ENCODE results near the gene CD226.
"Not testable (repeated sequence)": the region's sequence is repeated elsewhere in the genome, so short reads cannot be mapped to it uniquely, and the experiment has no call there.

The CD226 gene

DNA sequence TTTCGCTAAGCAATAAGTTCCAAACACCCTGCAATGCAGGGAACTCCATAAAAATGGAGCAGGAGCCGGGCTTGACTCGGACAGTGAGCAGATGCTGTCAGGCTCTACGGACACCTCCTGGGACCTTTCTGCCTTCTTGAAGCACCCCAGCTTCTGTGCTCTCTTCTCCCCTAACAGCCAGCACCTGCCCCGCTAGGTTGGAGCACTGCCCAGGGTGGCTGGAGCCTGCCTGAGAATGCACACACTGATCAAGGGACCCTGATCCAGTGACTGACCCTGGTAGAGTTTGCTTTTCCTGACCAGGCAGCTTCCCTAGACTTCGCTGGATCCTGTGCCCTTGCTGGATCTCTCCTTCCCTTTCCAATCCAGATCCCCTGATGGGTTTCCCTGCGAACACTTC is 40.9 kb downstream of the CD226 start:
- no peak for DNase-seq

DNA sequence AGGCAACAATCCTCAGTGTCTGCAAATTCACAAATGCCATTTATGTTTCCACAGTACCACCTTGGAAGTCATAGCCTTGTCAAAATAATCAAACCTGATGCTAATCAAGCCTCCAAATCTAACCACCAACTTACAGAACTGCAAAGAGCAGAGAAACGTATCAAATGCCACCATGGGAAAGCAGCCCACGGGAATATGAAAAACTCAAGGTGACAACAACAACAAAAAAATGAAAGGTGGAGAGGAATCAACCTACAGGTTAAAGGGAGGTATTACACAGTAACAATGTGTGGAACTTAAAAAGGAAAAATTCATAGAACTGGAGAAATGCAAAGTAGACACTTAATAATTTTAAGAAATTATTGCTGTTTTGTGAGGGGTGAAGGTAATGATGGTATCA is 46.7 kb downstream of the CD226 start:
- DNase-seq, result no peak

DNA sequence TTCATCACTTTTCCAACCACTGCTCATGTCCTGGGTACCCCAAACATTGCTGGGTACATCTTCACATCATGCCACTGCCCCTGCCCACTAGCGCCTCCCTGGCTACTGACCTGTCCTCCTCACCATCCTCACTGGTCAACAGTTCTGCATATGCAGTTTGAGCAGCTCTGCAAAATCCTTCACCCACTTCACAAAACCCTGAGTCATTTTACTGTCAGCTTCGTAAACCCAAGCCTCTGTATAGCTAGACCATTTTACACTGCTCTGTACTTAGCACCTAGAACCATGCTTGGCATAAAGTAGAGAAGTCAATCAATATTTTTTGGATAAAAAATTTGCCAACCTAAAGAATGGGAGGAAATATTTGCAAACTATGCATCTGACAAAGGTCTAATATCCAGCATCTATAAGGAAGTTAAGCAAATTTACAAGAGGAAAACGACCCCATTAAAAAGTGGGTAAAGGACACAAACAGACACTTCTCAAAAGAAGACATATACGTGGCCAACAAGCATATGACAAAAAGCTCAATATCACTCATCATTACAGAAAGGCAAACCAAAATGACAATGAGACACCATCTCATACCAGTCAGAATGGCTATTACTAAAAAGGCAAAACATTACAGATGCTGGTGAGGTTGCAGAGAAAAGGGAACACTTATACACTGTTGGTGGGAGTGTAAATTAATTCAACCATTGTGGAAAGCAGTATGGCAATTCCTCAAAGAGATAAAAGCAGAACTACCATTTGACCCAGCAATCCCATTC is 48.3 kb downstream of the CD226 start:
- DNase-seq, result not testable (repeated sequence)

DNA sequence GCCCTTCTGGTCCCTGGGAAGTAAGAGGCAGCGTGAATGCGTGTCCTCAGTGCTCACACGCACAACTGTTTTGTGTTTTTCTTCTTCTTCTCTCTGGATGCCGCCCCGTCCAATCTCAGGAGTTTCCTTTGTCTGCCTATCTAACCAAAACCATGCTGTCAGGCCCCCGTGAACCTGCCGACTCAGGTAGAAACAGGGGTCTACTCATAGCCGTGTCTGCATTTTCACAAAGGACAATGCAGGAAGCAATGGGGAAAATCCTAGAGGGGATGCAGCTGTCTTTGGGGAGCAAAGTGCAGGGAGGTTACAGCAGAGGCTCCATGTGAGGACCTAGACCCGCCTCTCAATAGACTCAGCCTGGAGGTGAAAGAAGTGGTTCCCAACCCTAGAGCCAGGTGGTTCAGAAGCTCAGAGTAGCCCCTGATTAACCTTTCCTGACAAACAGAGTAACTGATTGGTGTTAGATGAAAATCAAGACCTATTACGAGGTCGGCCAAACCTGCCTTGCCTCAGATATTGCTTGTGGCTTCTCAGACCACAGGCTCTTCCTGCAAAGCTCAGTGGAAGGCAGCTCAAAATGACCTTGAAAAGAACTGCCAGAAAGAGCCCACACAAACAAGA is 49.3 kb downstream of the CD226 start:
- DNase-seq, result peak in 1 of 2 donors; percentile 50

DNA sequence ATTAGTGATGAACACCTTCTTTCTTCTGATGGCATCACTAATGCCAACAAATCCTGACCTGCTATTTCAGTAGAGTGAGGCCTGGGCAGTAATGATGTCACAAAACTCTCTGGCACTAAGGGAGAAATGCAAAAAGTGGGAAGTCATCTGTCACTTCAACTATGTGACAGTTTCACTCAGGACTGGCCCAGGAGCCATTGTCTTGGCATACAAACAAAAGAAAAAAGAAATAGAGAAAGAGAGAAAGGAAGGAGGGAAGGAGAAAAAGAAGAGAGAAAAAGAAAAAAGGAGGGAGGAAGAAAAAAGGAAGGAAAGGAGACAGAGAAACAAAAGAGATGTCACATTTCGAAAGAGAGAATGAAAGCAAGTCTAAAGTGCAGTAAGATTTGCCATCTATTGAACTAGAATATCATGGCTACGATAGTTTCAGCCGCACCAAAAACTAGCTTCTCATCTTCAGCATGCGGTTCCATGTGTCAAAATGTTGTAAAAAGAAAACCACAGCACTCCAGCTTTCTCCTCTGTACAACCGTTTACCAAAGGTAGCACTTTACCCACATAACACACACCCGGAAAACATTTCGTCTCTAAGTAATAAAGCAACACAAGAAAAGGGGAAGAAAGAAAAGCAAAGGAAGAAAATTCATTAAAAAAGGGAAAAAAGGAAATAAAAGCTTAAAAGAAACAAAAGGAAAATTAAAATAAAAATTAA is 50.1 kb downstream of the CD226 start:
- DNase-seq, result peak; percentile 17 to 61

DNA sequence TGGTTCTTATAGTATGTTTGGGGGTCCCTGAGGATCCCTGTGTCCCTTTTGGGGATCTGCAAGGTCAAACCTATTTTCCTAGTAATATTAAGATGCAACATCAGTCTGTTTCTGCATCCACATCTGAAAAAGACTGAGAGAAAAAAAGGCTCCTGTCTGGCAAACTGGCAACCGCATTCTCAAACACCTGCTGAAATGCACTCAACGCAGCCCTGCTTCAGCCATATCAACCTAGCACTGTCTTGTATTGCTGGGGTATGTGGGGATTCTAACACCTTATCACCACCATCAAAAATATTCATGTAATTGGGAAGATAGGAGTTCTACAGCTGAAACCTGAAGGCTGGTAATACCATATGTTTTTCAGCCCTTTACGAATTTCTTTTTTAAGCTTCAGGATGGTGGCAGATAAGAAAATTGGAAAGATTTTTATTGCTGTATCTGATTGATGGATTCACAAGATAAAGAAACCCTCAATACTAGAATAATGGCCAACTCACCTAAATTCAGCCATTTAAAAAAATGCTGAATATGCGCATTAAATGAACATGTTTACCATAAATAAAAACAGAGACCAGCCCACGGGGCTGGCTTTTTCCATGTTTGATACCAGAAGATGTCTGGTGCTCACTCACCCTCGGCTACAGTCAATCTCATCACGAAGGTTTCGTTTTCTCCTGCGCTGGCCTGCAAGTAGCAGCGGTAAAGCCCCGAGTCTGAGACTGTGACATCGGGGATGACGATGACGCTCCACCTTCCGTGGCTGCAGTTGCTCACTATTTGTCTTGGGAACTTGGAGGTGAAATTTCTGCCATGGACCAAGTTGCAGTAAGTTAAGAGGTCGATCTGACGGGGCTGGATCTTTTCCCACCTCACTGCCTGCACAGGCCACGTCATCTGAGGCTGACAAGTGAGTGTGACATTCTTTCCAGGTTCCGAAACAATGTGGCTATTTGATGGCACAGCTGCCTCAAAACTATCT is 52.3 kb downstream of the CD226 start:
- peak; percentile 67 to 78 for DNase-seq

DNA sequence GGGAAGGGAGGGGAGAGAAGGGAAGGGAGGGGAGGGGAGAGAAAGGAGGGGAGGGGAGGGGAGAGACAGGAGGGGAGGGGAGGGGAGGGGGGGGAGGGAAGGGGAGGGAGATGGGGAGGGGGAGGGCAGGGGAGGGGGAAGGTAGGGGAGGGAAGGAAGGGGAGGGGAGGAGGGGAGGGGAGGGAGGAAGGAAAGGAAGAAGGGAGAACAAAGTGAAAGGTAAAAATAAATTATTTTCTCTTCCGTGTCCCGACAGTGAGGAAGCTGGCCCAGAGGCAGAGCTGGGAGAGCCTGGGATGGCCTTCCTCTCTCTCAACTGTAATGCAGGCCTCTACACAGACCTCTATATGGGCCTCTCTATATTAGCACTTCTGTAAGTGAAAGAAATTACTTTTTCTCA is 53.2 kb downstream of the CD226 start:
- no peak for DNase-seq

DNA sequence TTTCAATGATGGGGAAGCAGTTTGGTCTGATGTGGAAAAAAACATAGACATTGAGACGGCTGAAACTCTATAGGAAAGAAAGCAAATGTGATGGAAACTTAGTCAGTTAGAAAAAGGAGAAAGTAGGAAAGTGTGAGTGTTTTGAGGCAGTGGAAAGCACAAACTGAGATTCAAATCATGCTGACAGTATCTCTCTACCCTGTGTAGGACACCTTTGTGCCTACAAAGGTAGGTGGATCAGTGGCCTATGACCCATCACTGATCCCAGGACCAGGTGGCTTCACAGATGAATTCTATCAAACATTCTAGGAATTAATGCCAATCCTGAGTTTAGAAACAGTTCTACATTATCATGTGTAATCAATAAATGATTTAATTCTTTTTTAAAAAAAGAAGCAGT is 57.1 kb downstream of the CD226 start:
- no peak for DNase-seq

DNA sequence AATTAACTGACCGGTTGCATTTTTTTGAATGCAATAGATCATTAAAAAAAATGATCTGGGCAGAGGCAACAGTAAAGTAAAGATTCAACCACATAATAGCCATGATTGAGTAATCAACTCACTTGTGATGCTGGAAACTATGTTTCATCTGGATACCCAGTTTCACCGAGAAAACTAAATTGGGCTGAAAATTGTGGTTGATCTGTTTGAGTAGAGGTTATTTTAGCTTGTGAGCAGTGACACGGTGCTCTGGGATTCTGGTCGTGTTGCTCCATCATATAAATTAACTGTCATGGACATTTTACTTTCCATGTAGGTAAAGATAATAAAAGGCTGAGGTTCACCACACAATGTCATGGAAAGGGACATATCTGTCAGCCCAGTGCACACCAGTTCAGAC is 58.7 kb downstream of the CD226 start:
- no peak for DNase-seq

DNA sequence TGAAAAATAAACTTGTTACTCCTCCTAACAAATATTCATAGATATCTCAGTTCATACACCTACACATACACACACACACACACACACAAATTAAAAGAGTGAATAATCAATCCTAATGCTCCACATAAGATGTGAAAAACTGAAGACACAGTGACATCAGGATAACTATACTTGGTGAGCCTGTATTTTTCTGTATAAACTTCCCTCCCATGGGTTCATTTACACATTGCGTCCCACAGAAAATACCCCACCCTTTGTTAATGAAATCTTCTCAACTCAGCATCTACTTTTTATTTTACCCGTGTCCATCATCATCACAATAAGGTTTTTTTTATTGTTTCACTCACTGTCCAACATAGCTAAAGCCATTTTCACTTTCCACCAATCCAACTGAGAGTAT is 60.4 kb downstream of the CD226 start:
- no peak for DNase-seq

DNA sequence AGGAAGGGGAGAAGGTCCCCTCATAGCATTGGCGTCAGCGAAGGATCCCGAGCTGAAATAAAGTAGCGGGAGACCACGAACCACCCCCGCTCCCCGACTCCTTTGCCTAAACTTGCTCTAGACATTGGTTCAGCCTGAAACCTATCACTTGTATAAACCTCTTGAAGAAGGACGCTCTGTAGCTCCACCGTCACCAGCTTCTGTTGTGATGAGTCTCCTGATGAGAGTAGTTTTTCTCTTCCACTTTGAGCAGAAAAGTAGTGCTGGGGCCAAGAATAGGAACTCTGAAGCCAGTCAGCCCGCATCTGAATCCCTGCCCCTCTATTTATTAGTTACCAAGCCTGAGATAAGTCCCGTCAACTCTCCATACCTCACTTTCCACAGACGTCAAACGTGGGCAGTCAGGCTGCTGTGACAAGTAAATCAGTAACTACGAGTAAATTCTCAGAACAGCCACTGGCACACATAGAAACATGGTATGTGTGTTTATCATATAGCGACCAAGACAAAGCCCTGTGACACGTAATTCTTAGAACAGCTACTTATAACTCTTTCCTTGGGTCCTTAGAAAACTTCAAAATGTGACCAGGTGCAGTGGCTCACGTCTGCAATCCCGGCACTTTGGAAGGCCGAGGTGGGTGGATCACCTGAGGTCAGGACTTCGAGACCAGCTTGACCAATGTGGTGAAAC is 61.7 kb downstream of the CD226 start:
- DNase-seq, result peak; percentile 32 to 67

DNA sequence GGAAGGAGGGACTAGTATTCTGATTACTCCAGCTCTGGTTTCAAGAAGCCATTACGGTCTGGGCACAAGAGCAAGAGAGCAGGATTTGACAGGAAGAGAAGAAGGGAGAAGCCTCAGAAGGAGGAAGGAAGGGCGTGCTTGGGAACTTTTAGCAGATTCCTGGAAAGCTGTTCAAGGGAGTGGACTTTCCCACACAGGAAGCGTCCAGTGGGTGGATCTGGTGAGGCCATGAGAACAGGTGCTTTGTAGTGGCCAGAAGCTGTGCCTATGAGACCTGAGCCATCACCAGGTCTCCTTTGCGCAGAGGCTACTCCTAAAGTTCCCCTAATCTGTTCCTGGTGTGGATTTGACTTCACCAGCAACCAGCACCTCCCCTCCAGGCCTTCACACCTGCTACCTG is 62.3 kb downstream of the CD226 start:
- no peak for DNase-seq

DNA sequence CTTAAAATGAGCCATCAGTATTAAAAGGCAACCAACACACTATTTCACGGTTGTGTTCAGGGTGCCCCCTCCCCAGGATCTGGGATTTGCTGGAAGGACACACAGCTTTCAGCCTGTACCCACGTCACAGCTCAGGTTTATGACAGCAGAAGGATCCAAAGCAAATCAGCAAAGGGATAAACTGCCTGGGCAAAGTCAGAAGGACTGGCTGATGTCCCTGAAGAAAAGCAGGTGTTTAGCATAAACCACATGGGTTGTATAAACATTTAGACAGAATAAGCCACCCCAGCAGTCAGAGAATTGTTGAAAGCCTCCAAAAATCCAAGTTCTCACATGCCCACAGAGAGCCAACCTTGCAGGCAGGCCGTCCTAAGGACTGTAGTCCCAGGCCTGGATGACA is 63.9 kb downstream of the CD226 start:
- no peak for DNase-seq

DNA sequence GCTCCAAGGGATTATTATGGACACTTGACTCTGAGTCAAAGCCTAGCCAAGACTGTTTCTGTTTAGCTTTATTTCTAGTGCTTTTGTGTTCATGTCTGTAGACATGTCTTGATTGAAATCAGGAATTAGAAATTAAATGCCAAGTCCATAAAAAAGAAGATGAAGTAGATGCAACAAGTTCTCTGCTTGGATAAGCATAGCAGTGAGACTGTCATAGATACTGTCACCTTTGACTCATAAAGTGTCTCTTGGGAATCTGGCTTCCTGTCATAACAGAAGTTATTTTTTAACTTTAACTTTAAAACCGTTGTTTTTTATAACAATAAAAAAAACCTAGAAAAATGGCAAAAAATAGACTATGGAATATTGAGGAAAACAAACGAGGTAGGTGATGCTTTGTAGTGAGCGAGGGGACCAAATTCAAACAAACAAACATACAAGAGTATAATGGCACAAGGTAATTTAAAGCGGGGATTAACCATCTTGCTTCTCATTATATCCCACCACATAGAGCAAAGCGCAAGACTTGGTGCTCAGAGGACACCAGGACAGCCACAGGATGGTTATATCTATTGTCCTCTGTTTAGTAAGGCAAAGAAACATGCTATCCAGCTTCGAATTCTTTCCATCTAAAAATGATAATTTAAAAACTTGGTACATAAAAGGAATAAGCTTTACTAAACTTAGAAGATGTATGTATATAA is 64.6 kb downstream of the CD226 start:
- DNase-seq, result no peak

DNA sequence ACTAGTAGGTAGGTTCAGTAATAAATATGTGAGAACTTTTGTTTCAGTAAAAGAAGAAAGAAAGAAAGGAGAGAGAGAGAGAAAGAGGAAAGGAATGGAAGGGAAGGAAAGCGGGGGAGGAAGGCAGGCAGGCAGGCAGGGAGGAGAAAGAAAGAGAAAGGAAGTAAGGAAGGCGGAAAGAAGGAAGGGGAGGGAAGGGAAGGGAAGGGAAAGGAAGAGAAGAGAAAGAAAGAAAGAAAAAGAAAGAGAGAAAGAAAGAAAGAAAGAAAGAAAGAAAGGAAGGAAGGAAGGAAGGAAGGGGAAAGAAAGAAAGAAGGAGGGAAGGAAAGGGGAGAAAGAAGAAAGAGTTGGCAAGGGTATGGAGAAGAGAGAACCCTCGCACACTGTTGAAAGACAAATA is 67.6 kb downstream of the CD226 start:
- no peak for DNase-seq

DNA sequence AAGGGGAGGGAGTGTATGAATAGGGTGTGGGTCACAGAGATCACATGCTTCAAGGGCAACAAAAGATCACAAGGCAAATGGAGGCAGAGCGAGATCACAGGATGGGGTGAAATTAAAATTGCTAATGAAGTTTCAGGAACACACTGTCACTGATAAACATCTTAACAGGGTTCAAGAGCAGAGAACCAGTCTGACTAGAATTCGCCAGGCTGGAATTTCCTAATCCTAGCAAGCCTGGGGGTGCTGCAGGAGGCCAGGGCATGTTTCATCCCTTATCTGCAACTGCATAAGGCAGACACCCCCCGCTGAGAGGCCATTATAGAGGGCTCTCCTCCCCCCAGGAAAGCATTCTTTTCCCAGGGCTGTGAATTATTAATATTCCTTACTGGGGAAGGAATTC is 68.6 kb downstream of the CD226 start:
- DNase-seq, result not testable (repeated sequence)

DNA sequence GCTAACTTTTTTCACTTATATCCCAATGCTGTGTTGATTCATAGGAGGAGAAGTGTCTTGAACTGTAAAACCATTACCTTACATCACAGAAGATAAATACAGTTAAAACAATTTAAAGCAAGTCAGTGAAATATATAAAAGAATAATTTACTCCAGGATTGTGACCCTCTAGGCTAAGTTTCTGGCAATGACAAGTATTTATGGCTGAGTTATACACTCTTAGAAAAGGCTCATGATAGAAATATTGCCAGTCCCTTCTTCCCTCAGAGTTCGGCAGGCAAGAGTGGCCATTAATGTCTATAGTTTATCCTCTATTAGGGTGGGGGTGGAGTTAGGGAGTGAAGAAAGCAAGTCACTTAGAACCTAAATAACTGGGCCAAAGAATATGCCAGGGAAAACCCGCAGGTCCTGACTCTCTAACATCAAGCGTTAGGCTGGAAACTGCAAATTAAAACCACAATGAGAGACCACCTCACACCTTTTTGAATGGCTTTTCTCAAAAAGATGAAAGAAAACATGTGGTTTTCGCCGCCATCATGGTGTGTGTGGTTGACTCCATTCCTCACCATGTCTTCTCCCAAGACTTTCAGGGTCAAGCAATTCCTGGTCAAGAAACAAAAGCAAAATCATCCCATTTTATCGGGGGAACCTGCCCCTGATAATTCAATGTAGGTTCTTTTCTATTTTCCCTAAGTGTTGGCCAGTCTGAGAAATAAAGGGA is 69.3 kb downstream of the CD226 start:
- DNase-seq, result no peak

DNA sequence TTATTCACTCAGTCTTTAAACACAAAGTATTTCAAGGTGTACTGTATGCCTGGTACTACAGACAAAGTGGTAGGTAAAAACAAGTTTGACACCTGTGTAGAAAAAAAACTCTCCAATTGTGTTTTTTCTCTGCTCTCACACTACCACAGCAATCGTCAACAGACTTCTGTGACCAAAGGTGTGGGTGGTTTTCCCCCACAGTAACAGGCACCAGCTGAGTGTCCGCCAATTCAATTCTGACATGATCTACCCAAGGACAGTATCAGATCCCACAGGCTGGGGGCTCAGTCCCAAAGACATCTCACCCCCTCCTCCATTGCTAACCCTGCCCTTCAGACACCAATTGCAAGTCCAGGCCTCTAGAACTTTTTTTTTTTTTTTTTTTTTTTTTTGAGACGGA is 71.2 kb downstream of the CD226 start:
- no peak for DNase-seq

DNA sequence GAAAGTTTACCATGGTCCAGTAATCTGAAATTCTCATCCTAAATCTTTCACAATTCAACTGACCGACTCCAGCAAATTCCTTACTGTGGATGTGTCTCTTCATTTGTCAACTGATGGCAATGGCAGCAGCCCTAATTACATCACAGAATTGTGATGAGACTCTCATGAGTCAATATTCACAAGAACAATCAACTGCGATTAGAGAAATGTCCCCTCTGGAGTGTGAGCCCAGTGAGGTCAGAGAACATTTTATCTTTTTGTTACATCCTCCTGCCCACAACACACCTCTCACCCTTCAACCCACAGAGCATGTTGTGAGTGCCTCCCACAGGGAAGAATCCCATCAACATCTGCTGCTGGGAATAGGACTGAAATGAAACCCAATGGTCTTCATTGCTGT is 73.6 kb downstream of the CD226 start:
- DNase-seq, result no peak

DNA sequence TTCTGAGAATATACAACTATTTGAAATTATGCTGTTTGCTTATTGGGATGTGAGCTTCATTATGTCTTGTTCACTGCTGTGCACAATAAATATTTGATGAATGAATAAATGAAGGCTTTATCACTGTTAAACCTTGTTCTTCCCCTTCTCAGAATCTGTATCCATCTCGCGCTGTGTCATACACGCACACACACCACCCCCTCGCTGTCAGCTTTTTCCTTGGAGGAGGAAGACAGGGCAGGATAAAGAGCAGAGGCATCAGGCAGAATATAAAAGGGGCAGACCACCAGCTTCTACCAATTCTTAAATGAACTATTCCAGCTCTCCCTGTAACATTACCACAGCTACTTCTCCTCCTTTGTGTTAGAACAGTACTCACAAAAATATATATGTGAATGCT is 75.0 kb downstream of the CD226 start:
- no peak for DNase-seq

DNA sequence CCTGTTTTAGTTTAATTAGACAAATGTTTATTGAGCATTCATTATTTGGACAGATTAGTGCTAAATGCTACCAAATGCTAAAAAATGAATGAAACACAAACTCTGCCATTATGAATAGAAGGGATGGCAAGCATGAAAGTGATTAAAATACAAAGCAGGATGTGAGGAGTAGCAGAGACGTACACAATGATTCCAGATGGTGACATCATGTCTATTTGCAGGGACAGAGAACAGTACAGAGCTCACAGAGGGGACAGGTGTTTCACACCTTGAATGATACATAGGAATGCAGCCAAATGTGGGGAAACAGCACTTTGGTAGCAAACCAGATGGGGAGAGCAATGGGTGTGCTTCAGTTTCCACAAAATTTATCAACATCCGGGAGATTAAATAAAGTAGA is 76.3 kb downstream of the CD226 start:
- no peak for DNase-seq
